Muscle of leg (tissue), 11 donors: ENCODE data around the gene GRIP1. TPM values are rescaled to one million over a fixed set of nuclear protein-coding genes. Genes with fewer than 3 reads are reported as not detected.

Source experiments
- DNase-seq: peaks from one replicate; pipeline ENCODE4 v3.0.0; 2013
- H3K27ac ChIP-seq: one replicate; pipeline ENCODE4 v1.5.1; 2013; ENCODE audit warnings: mild to moderate bottlenecking, low read length, control low read depth
- H3K27me3 ChIP-seq: one replicate; pipeline ENCODE4 v1.6.1; 2013; ENCODE audit warnings: low read length; ENCODE audit not compliant: control insufficient read depth, insufficient read depth
- H3K36me3 ChIP-seq: one replicate; pipeline ENCODE4 v1.6.1; 2013; ENCODE audit warnings: low read length; ENCODE audit not compliant: control insufficient read depth, insufficient read depth
- H3K4me1 ChIP-seq: one replicate; pipeline ENCODE4 v1.6.1; 2013; ENCODE audit warnings: low read length; ENCODE audit not compliant: control insufficient read depth, insufficient read depth
- H3K4me3 ChIP-seq: one replicate; pipeline ENCODE4 v1.5.1; 2013; ENCODE audit warnings: low read length, control low read depth
- H3K9me3 ChIP-seq: replicated peaks from 2 replicates; pipeline ENCODE4 v1.6.1; 2013; ENCODE audit warnings: low read depth, low read length; ENCODE audit not compliant: control insufficient read depth
- WGBS: methylation state at CpG from one replicate; pipeline ENCODE4 v1.1.5; 2013; ENCODE audit warnings: missing lambda C conversion rate; ENCODE audit not compliant: insufficient coverage; 5-methylcytosine and 5-hydroxymethylcytosine counted together
- polyA plus RNA-seq, 8 donors: library from polyadenylated mRNA; unstranded; fragments of 120-200 nt; gene quantifications; one replicate each; pipeline versions ENCODE4 v1.2.1 to v1.2.3, GENCODE V29; 2013; ENCODE audit warnings: inconsistent platforms in 1 of 8, low replicate concordance in 1 of 8; ENCODE audit not compliant: insufficient read length in 8 of 8, insufficient read depth in 1 of 8
- total RNA-seq: library from RNA; stranded (reverse); fragments of 120-200 nt; gene quantifications from one replicate; pipeline ENCODE4 v1.2.4, GENCODE V29; 2013

The GRIP1 gene
- total and polyA plus RNA-seq, 9 donors: 0.59 to 3.8 (median 1.2) TPM

- Histone ChIP-seq H3K36me3 (no peaks in the 10 kb centered on the region), H3K4me1 (no peaks in the 10 kb centered on the region), H3K27ac (no peak overlapping the region), H3K9me3 (no peaks in the 10 kb centered on the region), H3K4me3 (no peak overlapping the region), H3K27me3 (no peaks in the 10 kb centered on the region)
- DNase-seq: no peak
- WGBS: 50% methylated on average over 1 of the region's 1 CpG
Measured at GRCh38 chr12:66541426-66541825, 137.4 kb downstream of the GRIP1 start.

GRCh38 chr12:66539431-66539830 is 139.4 kb downstream of the GRIP1 start:
- Histone ChIP-seq H3K4me1 (no peaks in the 10 kb centered on the region), H3K4me3 (no peak overlapping the region), H3K36me3 (no peaks in the 10 kb centered on the region), H3K9me3 (no peaks in the 10 kb centered on the region), H3K27ac (no peak overlapping the region), H3K27me3 (no peaks in the 10 kb centered on the region)
- no peak for DNase-seq

- Histone ChIP-seq H3K27me3 (no peaks in the 10 kb centered on the region), H3K27ac (no peak overlapping the region), H3K4me3 (no peak overlapping the region), H3K4me1 (no peaks in the 10 kb centered on the region), H3K9me3 (no peaks in the 10 kb centered on the region), H3K36me3 (no peaks in the 10 kb centered on the region)
- WGBS: 74% methylated on average over 4 of the region's 4 CpGs
- DNase-seq: no peak
Measured at GRCh38 chr12:66538970-66539369, 139.9 kb downstream of the GRIP1 start.

GRCh38 chr12:66537876-66538275 is 141.0 kb downstream of the GRIP1 start:
- no peaks in the 10 kb centered on the region for H3K27me3 ChIP-seq
- H3K4me1 ChIP-seq: no peaks in the 10 kb centered on the region
- no peaks in the 10 kb centered on the region for H3K9me3 ChIP-seq
- no peak for DNase-seq
- no peak overlapping the region for H3K4me3 ChIP-seq
- no peak overlapping the region for H3K27ac ChIP-seq
- WGBS: no CpG with 5 or more reads among the region's 3 CpGs
- H3K36me3 ChIP-seq: no peaks in the 10 kb centered on the region

GRCh38 chr12:66533767-66534166 is 145.1 kb downstream of the GRIP1 start:
- no peaks in the 10 kb centered on the region for H3K9me3 ChIP-seq
- DNase-seq: no peak
- H3K27me3 ChIP-seq: no peaks in the 10 kb centered on the region
- no CpG with 5 or more reads among the region's 2 CpGs for WGBS
- H3K36me3 ChIP-seq: no peaks in the 10 kb centered on the region
- no peaks in the 10 kb centered on the region for H3K4me1 ChIP-seq
- H3K4me3 ChIP-seq: no peak overlapping the region
- H3K27ac ChIP-seq: no peak overlapping the region

- peak; percentile 11 for DNase-seq
- no CpG with 5 or more reads among the region's 2 CpGs for WGBS
Measured at GRCh38 chr12:66531766-66532165, 147.1 kb downstream of the GRIP1 start.

GRCh38 chr12:66529934-66530333 is 148.9 kb downstream of the GRIP1 start:
- Histone ChIP-seq H3K27ac (no peak overlapping the region), H3K27me3 (no peaks in the 10 kb centered on the region), H3K4me3 (no peak overlapping the region), H3K4me1 (no peaks in the 10 kb centered on the region), H3K9me3 (no peaks in the 10 kb centered on the region), H3K36me3 (no peaks in the 10 kb centered on the region)
- no CpG with 5 or more reads among the region's 1 CpG for WGBS
- DNase-seq: no peak

More at GRCh38 chr12:66531766-66532165, 147.1 kb downstream of the GRIP1 start:
- H3K27me3 ChIP-seq: no peaks in the 10 kb centered on the region
- no peaks in the 10 kb centered on the region for H3K9me3 ChIP-seq
- H3K4me1 ChIP-seq: no peaks in the 10 kb centered on the region
- no peak overlapping the region for H3K27ac ChIP-seq
- no peaks in the 10 kb centered on the region for H3K36me3 ChIP-seq
- H3K4me3 ChIP-seq: no peak overlapping the region

- no peak for DNase-seq
- no peak overlapping the region for H3K27ac ChIP-seq
- WGBS: no CpG with 5 or more reads among the region's 4 CpGs
- no peaks in the 10 kb centered on the region for H3K9me3 ChIP-seq
- no peaks in the 10 kb centered on the region for H3K4me1 ChIP-seq
- no peaks in the 10 kb centered on the region for H3K27me3 ChIP-seq
- H3K36me3 ChIP-seq: no peaks in the 10 kb centered on the region
- no peak overlapping the region for H3K4me3 ChIP-seq
Measured at GRCh38 chr12:66516561-66516960, 162.3 kb downstream of the GRIP1 start.

- H3K27me3 ChIP-seq: no peaks in the 10 kb centered on the region
- no peaks in the 10 kb centered on the region for H3K9me3 ChIP-seq
- H3K4me3 ChIP-seq: no peak overlapping the region
- WGBS: no CpG with 5 or more reads among the region's 2 CpGs
- H3K4me1 ChIP-seq: no peaks in the 10 kb centered on the region
- no peak for DNase-seq
- H3K27ac ChIP-seq: no peak overlapping the region
- no peaks in the 10 kb centered on the region for H3K36me3 ChIP-seq
Measured at GRCh38 chr12:66516133-66516532, 162.7 kb downstream of the GRIP1 start.

- WGBS: no CpG with 5 or more reads among the region's 2 CpGs
- Histone ChIP-seq H3K36me3 (no peaks in the 10 kb centered on the region), H3K9me3 (no peaks in the 10 kb centered on the region), H3K4me3 (no peak overlapping the region), H3K27me3 (no peaks in the 10 kb centered on the region), H3K4me1 (no peaks in the 10 kb centered on the region), H3K27ac (no peak overlapping the region)
- no peak for DNase-seq
Measured at GRCh38 chr12:66514581-66514980, 164.3 kb downstream of the GRIP1 start.

- Histone ChIP-seq H3K4me3 (no peak overlapping the region), H3K9me3 (peaks cover 2% of the 10 kb centered on the region), H3K36me3 (no peaks in the 10 kb centered on the region), H3K27ac (no peak overlapping the region), H3K4me1 (no peaks in the 10 kb centered on the region), H3K27me3 (no peaks in the 10 kb centered on the region)
- no CpG with 5 or more reads among the region's 2 CpGs for WGBS
- DNase-seq: no peak
Measured at GRCh38 chr12:66508025-66508424, 170.9 kb downstream of the GRIP1 start.
